ENCODE data around the gene RASSF8. TPM values are rescaled to one million over a fixed set of nuclear protein-coding genes. Genes with fewer than 3 reads are reported as not detected.
A peak's percentile ranks its signal among the peaks of the same experiment; 100 is the strongest.

Gene RASSF8
- total RNA-seq, 3 donors from 2014 or later, result 42.6 to 52.1 (median 47.5) TPM

- intact Hi-C loops (cut with DNase I; ENCODE audit: low total_unique reads), result loop anchor here (10.0 kb wide), 1 partner anchor 160 kb away; no protein-coding TSS in a partner anchor
- no peaks in the 10 kb centered on the region for H3K9me3 ChIP-seq
- no peaks in the 10 kb centered on the region for H3K36me3 ChIP-seq
- H3K4me1 ChIP-seq, result peaks cover 0 to 5% of the 10 kb centered on the region in 2 donors
- peak within 1 kb of the TSS; percentile 99 for H3K27ac ChIP-seq
- no peaks in the 10 kb centered on the region for H3K27me3 ChIP-seq
- peak within 1 kb of the TSS; percentile 60 to 83 (median 72) for H3K4me3 ChIP-seq
- peak; percentile 79 to 83 for DNase-seq (ENCODE audit: low spot score in 2 of 2)
- TF ChIP-seq POLR2AphosphoS5 (IDR thresholded peaks at IDR 0.05) (peak; percentile 37 to 78 (median 43)), POLR2A (IDR thresholded peaks at IDR 0.05) (no peak)
Measured at GRCh38 chr12:26124446-26125399, 166.2 kb downstream of the RASSF8 start, which contains the start of gene BHLHE41. TSS of gene BHLHE41 (minus strand) at chr12:26125037. CDS start at chr12:26124779, 258 bp downstream.

- Histone ChIP-seq H3K27me3 (no peaks in the 10 kb centered on the region), H3K27ac (peak overlapping the region; percentile 99), H3K4me3 (peak overlapping the region; percentile 60 to 83 (median 72)), H3K9me3 (no peaks in the 10 kb centered on the region), H3K4me1 (peaks cover 0 to 5% of the 10 kb centered on the region in 2 donors), H3K36me3 (no peaks in the 10 kb centered on the region)
- peak; percentile 79 to 91 for DNase-seq (ENCODE audit: low spot score in 2 of 2)
- intact Hi-C loops (cut with DNase I; ENCODE audit: low total_unique reads), result loop anchor here (10.0 kb wide), 1 partner anchor 159 kb away; no protein-coding TSS in a partner anchor
- TF ChIP-seq, protein P1, sequence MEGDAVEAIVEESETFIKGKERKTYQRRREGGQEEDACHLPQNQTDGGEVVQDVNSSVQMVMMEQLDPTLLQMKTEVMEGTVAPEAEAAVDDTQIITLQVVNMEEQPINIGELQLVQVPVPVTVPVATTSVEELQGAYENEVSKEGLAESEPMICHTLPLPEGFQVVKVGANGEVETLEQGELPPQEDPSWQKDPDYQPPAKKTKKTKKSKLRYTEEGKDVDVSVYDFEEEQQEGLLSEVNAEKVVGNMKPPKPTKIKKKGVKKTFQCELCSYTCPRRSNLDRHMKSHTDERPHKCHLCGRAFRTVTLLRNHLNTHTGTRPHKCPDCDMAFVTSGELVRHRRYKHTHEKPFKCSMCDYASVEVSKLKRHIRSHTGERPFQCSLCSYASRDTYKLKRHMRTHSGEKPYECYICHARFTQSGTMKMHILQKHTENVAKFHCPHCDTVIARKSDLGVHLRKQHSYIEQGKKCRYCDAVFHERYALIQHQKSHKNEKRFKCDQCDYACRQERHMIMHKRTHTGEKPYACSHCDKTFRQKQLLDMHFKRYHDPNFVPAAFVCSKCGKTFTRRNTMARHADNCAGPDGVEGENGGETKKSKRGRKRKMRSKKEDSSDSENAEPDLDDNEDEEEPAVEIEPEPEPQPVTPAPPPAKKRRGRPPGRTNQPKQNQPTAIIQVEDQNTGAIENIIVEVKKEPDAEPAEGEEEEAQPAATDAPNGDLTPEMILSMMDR (IDR thresholded peaks at IDR 0.05), result no peak
- TF ChIP-seq POLR2AphosphoS5 (IDR thresholded peaks at IDR 0.05), result peak; percentile 40 to 45 (median 43)
- TF ChIP-seq POLR2A (IDR thresholded peaks at IDR 0.05), result peak; percentile 70
Measured at GRCh38 chr12:26125400-26126339, 167.2 kb downstream of the RASSF8 start.

- H3K4me3 ChIP-seq, result peak overlapping the region; percentile 60 to 83 (median 72)
- peak overlapping the region; percentile 99 for H3K27ac ChIP-seq
- peaks cover 0 to 5% of the 10 kb centered on the region in 2 donors for H3K4me1 ChIP-seq
- intact Hi-C loops (cut with DNase I; ENCODE audit: low total_unique reads), result loop anchor here (10.0 kb wide), 1 partner anchor 158 kb away; no protein-coding TSS in a partner anchor
- no peaks in the 10 kb centered on the region for H3K9me3 ChIP-seq
- H3K36me3 ChIP-seq, result no peaks in the 10 kb centered on the region
- peak; percentile 84 to 88 for DNase-seq (ENCODE audit: low spot score in 2 of 2)
- peak; percentile 5 to 74 (median 21) for TF ChIP-seq POLR2AphosphoS5 (IDR thresholded peaks at IDR 0.05)
- no peak for TF ChIP-seq POLR2A (IDR thresholded peaks at IDR 0.05)
- H3K27me3 ChIP-seq, result no peaks in the 10 kb centered on the region
Measured at GRCh38 chr12:26126340-26127284, 168.1 kb downstream of the RASSF8 start.

DNA sequence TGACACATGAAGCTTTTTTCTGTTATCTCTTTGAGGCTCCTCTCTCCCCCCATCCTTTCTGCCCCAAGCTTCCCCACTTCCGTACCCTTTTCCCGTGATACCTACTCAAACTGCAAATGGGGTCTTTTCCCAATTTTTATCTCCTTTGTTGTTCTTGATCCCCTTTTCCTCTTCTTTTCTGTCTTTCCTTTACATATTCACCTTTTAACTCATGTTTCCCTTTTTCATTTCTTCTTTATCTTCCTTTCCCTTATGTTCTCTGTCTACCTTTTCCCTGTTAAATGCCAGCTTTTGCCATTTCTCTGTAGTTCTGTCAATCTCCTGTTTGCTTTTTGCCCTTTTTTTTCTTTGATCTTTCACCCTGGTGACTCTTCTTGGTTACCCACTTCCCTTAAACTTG is 168.9 kb downstream of the RASSF8 start:
- no peaks in the 10 kb centered on the region for H3K36me3 ChIP-seq
- intact Hi-C loops (cut with DNase I; ENCODE audit: low total_unique reads), result loop anchor here (10.0 kb wide), 1 partner anchor 157 kb away; no protein-coding TSS in a partner anchor
- peaks cover 0 to 5% of the 10 kb centered on the region in 2 donors for H3K4me1 ChIP-seq
- no peaks in the 10 kb centered on the region for H3K27me3 ChIP-seq
- no peak for DNase-seq (ENCODE audit: low spot score in 2 of 2)
- peak overlapping the region; percentile 99 for H3K27ac ChIP-seq
- no peak for TF ChIP-seq POLR2AphosphoS5 (IDR thresholded peaks at IDR 0.05)
- TF ChIP-seq, protein P1 (IDR thresholded peaks at IDR 0.05), result no peak
- no peak for TF ChIP-seq POLR2A (IDR thresholded peaks at IDR 0.05)
- H3K9me3 ChIP-seq, result no peaks in the 10 kb centered on the region
- no peak overlapping the region for H3K4me3 ChIP-seq

DNA sequence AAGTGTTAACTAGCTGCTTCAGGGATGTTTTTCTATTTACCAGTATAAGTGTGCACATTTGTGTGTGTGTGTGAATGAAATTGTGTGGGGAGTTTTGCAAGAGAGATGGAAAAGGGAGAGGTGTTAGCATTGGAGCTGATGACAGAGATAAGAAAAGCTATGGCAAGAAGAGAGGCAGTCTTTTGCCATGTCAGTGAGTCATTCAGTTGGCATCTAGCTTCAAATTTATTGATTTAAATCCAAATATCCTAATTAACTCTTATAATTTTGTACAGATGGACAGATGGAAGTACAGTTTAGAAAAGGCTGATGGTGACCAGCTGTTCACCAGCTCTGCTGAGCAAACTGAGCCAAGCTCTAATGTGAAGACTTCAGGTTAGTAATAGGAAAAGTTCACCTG is 169.7 kb downstream of the RASSF8 start:
- intact Hi-C loops (cut with DNase I; ENCODE audit: low total_unique reads), result loop anchor here (10.0 kb wide), 1 partner anchor 157 kb away; no protein-coding TSS in a partner anchor
- DNase-seq (ENCODE audit: low spot score in 2 of 2), result no peak
- Histone ChIP-seq H3K4me1 (peaks cover 0 to 5% of the 10 kb centered on the region in 2 donors), H3K27me3 (no peaks in the 10 kb centered on the region), H3K27ac (peak overlapping the region; percentile 0 to 99), H3K9me3 (no peaks in the 10 kb centered on the region), H3K36me3 (no peaks in the 10 kb centered on the region), H3K4me3 (no peak overlapping the region)
- TF ChIP-seq, protein P1 (IDR thresholded peaks at IDR 0.05), result no peak
- TF ChIP-seq POLR2AphosphoS5 (IDR thresholded peaks at IDR 0.05), result no peak
- TF ChIP-seq POLR2A (IDR thresholded peaks at IDR 0.05), result no peak
